Gastrocnemius medialis (tissue), 4 donors: ENCODE measurements around the gene CENPL.

Experiments
- POLR2A ChIP-seq, 2 donors: fragments of 450-650 bp; IDR thresholded peaks; one replicate each; pipeline ENCODE4 v1.6.1; 2017; ENCODE audit warnings: antibody characterized with exemption in 2 of 2, mild to moderate bottlenecking in 2 of 2, moderate library complexity in 2 of 2
- TF ChIP-seq, protein P1 (sequence below), 5 experiments: fragments of 450-650 bp in 3 of 5; fragments of 200-600 bp in 2 of 5; sonication (generic) in 2 of 5; IDR thresholded peaks in 4 of 5; conservative IDR thresholded peaks in 1 of 5; 1 replicate in 4 of 5; 2 replicates in 1 of 5; pipeline ENCODE4 v1.5.1; 2016 to 2019; ENCODE audit warnings: antibody characterized with exemption in 5 of 5, mild to moderate bottlenecking in 3 of 5, moderate library complexity in 3 of 5

- TF ChIP-seq POLR2A (IDR thresholded peaks at IDR 0.05) = peak; percentile 93 to 97
- TF ChIP-seq, protein P1, sequence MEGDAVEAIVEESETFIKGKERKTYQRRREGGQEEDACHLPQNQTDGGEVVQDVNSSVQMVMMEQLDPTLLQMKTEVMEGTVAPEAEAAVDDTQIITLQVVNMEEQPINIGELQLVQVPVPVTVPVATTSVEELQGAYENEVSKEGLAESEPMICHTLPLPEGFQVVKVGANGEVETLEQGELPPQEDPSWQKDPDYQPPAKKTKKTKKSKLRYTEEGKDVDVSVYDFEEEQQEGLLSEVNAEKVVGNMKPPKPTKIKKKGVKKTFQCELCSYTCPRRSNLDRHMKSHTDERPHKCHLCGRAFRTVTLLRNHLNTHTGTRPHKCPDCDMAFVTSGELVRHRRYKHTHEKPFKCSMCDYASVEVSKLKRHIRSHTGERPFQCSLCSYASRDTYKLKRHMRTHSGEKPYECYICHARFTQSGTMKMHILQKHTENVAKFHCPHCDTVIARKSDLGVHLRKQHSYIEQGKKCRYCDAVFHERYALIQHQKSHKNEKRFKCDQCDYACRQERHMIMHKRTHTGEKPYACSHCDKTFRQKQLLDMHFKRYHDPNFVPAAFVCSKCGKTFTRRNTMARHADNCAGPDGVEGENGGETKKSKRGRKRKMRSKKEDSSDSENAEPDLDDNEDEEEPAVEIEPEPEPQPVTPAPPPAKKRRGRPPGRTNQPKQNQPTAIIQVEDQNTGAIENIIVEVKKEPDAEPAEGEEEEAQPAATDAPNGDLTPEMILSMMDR (IDR thresholded peaks at IDR 0.05 in 4 of 5, conservative IDR thresholded peaks at IDR 0.05 in 1 of 5) = peak in 1 of 5 experiments; percentile 13
These were observed 43.1 kb upstream of the CENPL start, which contains the start of gene GAS5 for GRCh38 chr1:173867753-173868265.
